HepG2 (cell line): ENCODE measurements around the gene GDF7. TPM values are rescaled to one million over a fixed set of nuclear protein-coding genes. Genes with fewer than 3 reads are reported as not detected.
A peak's percentile ranks its signal among the peaks of the same experiment; 100 is the strongest.

Source experiments
- ATAC-seq: fragments of 200-7000 bp; cut with Tn5 transposase; 3 replicates; pipeline ENCODE4 v1.9.1; 2020; ENCODE audit warnings: mild to moderate bottlenecking, moderate library complexity
- BruUV-seq: library from RNA; stranded (reverse); fragments of 400-500 nt; replicated peaks from 2 replicates; lab custom pipeline; 2021; lab: Mats Ljungman, UMichigan
- CTCF ChIA-PET: fragments of 300-600 bp; formaldehyde crosslinking; extraction: SDS; loops from one replicate; lab custom pipeline; 2021; ENCODE audit warnings: low total read pairs, inconsistent platforms, low intra/inter-chr PET ratio; lab: Yijun Ruan, JAX
- POLR2A ChIA-PET: fragments of 350-600 bp; sonication (Branson Sonifier 250); formaldehyde crosslinking; loops from one replicate; lab custom pipeline; 2020; ENCODE audit warnings: antibody characterized with exemption, inconsistent platforms; lab: Yijun Ruan, JAX
- DNase-seq: peaks from one replicate; pipeline ENCODE4 v3.0.0-alpha.2; 2015; ENCODE audit warnings: low spot score
- FAIRE-seq: peaks from 3 replicates; lab custom pipeline; 2011; peaks lifted over from hg19 to GRCh38; lab: Jason Lieb, UNC
- H2AFZ ChIP-seq: one replicate; pipeline ENCODE4 v1.6.1; 2011; ENCODE audit warnings: low read length, inconsistent platforms
- H3K27ac ChIP-seq: fragments of 300-600 bp; 3 replicates; pipeline ENCODE4 v1.8.0; 2011; ENCODE audit warnings: mixed run types, mild to moderate bottlenecking, mixed read lengths, low read length, inconsistent platforms; ENCODE audit not compliant: insufficient read depth; ENCODE audit errors: extremely low read length
- H3K27me3 ChIP-seq, 2 experiments: fragments of 200-600 bp in 1 of 2; 2 replicates in 1 of 2; 3 replicates in 1 of 2; pipeline versions ENCODE4 v1.6.0 to v1.8.0; 2011; ENCODE audit warnings: low read length in 2 of 2, mild to moderate bottlenecking in 2 of 2, moderate library complexity in 2 of 2, inconsistent platforms in 1 of 2; ENCODE audit not compliant: insufficient read depth in 2 of 2, control insufficient read depth in 1 of 2
- H3K36me3 ChIP-seq, 2 experiments: fragments of 200-600 bp in 1 of 2; replicated peaks in 1 of 2; 2 replicates in 1 of 2; 3 replicates in 1 of 2; pipeline versions ENCODE4 v1.5.1 to v1.8.0; 2011; ENCODE audit warnings: low read length in 2 of 2, inconsistent platforms in 1 of 2; ENCODE audit not compliant: insufficient read depth in 2 of 2, control insufficient read depth in 1 of 2
- H3K4me1 ChIP-seq: 2 replicates; pipeline ENCODE4 v1.5.1; 2012; ENCODE audit warnings: low read length, inconsistent platforms; ENCODE audit not compliant: insufficient read depth
- H3K4me2 ChIP-seq: 2 replicates; pipeline ENCODE4 v1.6.0; 2011; ENCODE audit warnings: low read depth, low read length, inconsistent platforms
- H3K4me3 ChIP-seq, 3 experiments: fragments of 200-600 bp in 1 of 3; sonication (generic), shearing (Covaris generic) in 1 of 3; replicated peaks in 1 of 3; 2 replicates each; pipeline ENCODE4 v1.5.1; 2011 to 2016; ENCODE audit warnings: low read length in 3 of 3, inconsistent platforms in 2 of 3, low read depth in 2 of 3, mild to moderate bottlenecking in 2 of 3, control low read depth in 1 of 3, mixed read lengths in 1 of 3; ENCODE audit not compliant: insufficient read depth in 1 of 3
- H3K79me2 ChIP-seq: one replicate; pipeline ENCODE4 v1.6.1; 2011; ENCODE audit warnings: low read length, inconsistent platforms; ENCODE audit not compliant: insufficient read depth
- H3K9ac ChIP-seq: 2 replicates; pipeline ENCODE4 v1.6.0; 2011; ENCODE audit warnings: mild to moderate bottlenecking, low read depth, low read length, inconsistent platforms; ENCODE audit not compliant: insufficient read depth
- H3K9me3 ChIP-seq: 2 replicates; pipeline ENCODE4 v1.5.1; 2012; ENCODE audit warnings: mild to moderate bottlenecking, low read length
- H4K20me1 ChIP-seq: 2 replicates; pipeline ENCODE4 v1.6.0; 2011; ENCODE audit warnings: inconsistent platforms, mild to moderate bottlenecking, low read length, moderate library complexity; ENCODE audit not compliant: insufficient read depth
- ARID2 ChIP-seq: sonication (generic); formaldehyde crosslinking; IDR thresholded peaks from 2 replicates; pipeline ENCODE4 v1.8.1; 2022; ENCODE audit warnings: mild to moderate bottlenecking, missing genetic modification reagents, borderline replicate concordance
- ATAD3A ChIP-seq: sonication (generic); formaldehyde crosslinking; IDR thresholded peaks from 2 replicates; pipeline ENCODE4 v1.4.0; 2020; ENCODE audit warnings: missing genetic modification reagents
- ATF7 ChIP-seq, 2 experiments: fragments of 450-650 bp in 1 of 2; sonication (generic) in 1 of 2; formaldehyde crosslinking in 1 of 2; IDR thresholded peaks; 2 replicates each; pipeline versions ENCODE4 v1.4.0 to v1.6.1; 2016 to 2020; ENCODE audit warnings: antibody characterized with exemption in 1 of 2, mild to moderate bottlenecking in 1 of 2, missing genetic modification reagents in 1 of 2
- CBFB ChIP-seq: sonication (generic); formaldehyde crosslinking; IDR thresholded peaks from 2 replicates; pipeline ENCODE4 v1.4.0; 2020; ENCODE audit warnings: missing genetic modification reagents
- EED ChIP-seq: sonication (generic); formaldehyde crosslinking; IDR thresholded peaks from 2 replicates; pipeline ENCODE4 v1.5.0; 2020; ENCODE audit warnings: mild to moderate bottlenecking, missing genetic modification reagents
- ERF ChIP-seq: IDR thresholded peaks from 2 replicates; pipeline ENCODE4 v1.6.1; 2018; ENCODE audit warnings: missing biosample characterization, missing genetic modification reagents
- GPN1 ChIP-seq: sonication (generic); formaldehyde crosslinking; IDR thresholded peaks from 2 replicates; pipeline ENCODE4 v1.5.1; 2020; ENCODE audit warnings: missing genetic modification reagents, borderline replicate concordance
- KDM5B ChIP-seq: sonication (generic); formaldehyde crosslinking; IDR thresholded peaks from 2 replicates; pipeline ENCODE4 v1.4.0; 2020; ENCODE audit warnings: missing genetic modification reagents, mild to moderate bottlenecking, borderline replicate concordance
- MEIS2 ChIP-seq: sonication (generic); formaldehyde crosslinking; IDR thresholded peaks from 2 replicates; pipeline ENCODE4 v1.9.0; 2021; ENCODE audit warnings: mild to moderate bottlenecking, missing genetic modification reagents
- SNAI1 ChIP-seq: sonication (generic); formaldehyde crosslinking; IDR thresholded peaks from 2 replicates; pipeline ENCODE4 v1.5.0; 2020; ENCODE audit warnings: mild to moderate bottlenecking, missing genetic modification reagents, borderline replicate concordance
- THAP11 ChIP-seq: IDR thresholded peaks from 2 replicates; pipeline ENCODE4 v1.6.1; 2016; ENCODE audit warnings: missing biosample characterization, missing genetic modification reagents
- ZBTB42 ChIP-seq: sonication (generic); formaldehyde crosslinking; IDR thresholded peaks from 2 replicates; pipeline ENCODE4 v1.5.0; 2020; ENCODE audit warnings: mild to moderate bottlenecking, missing genetic modification reagents
- ZMYM4 ChIP-seq: sonication (generic); formaldehyde crosslinking; IDR thresholded peaks from 2 replicates; pipeline ENCODE4 v1.8.1; 2023; ENCODE audit warnings: mild to moderate bottlenecking, missing genetic modification reagents
- ZNF160 ChIP-seq: sonication (generic); formaldehyde crosslinking; IDR thresholded peaks from 2 replicates; pipeline ENCODE4 v1.8.0; 2022; ENCODE audit warnings: mild to moderate bottlenecking, inconsistent platforms, missing genetic modification reagents
- ZNF225 ChIP-seq: sonication (generic); formaldehyde crosslinking; IDR thresholded peaks from 2 replicates; pipeline ENCODE4 v1.4.0; 2020; ENCODE audit warnings: mild to moderate bottlenecking, missing genetic modification reagents
- ZNF724P ChIP-seq: sonication (generic); formaldehyde crosslinking; IDR thresholded peaks from 2 replicates; pipeline ENCODE4 v1.8.0; 2022; ENCODE audit warnings: missing genetic modification reagents, borderline replicate concordance
- WGBS: methylation state at CpG from one replicate; pipeline ENCODE4 v1.1.6; 2017; ENCODE audit warnings: low lambda C conversion rate; 5-methylcytosine and 5-hydroxymethylcytosine counted together
- in situ Hi-C: cut with HindIII; loops from 2 replicates; pipeline ENCODE4 v1.10.0; 2017; ENCODE audit warnings: low pct_unique_long_range_greater_than_20kb; ENCODE audit not compliant: extremely low pct_ligation_motif_present
- intact Hi-C: fragments of 100-400 bp; cut with micrococcal nuclease; formaldehyde crosslinking; loops from one replicate; pipeline ENCODE4 v1.10.0; 2022; ENCODE audit not compliant: unreplicated experiment
- polyA plus RNA-seq, 8 experiments: library from polyadenylated mRNA; depleted of rRNA in 3 of 8; stranded (reverse) in 7 of 8; unstranded in 1 of 8; fragments of >200 nt; fragmentation: Illumina TruSeq in 4 of 8; extraction: Trizol in 4 of 8; gene quantifications; 2 replicates each; pipeline versions ENCODE4 v1.2.1 to v1.2.3, GENCODE V29; 2011 to 2016; ENCODE audit warnings: low read depth in 4 of 8, missing spikeins in 1 of 8, mixed read lengths in 1 of 8; ENCODE audit not compliant: insufficient read depth in 1 of 8
- total RNA-seq, 5 experiments: library from RNA; depleted of rRNA; stranded (reverse); fragments of >200 nt; fragmentation: Illumina TruSeq; extraction: Trizol; gene quantifications; 2 replicates each; pipeline ENCODE4 v1.2.3, GENCODE V29; 2016; ENCODE audit warnings: low read depth in 1 of 5
- TF ChIP-seq, protein P1 (sequence below): IDR thresholded peaks from 2 replicates; pipeline ENCODE4 v1.6.1; 2018; ENCODE audit warnings: missing genetic modification reagents, mild to moderate bottlenecking, missing compliant biosample characterization
- TF ChIP-seq, protein P2 (sequence below): sonication (generic); formaldehyde crosslinking; IDR thresholded peaks from 2 replicates; pipeline ENCODE4 v1.4.0; 2020; ENCODE audit warnings: mild to moderate bottlenecking, missing genetic modification reagents
- TF ChIP-seq, protein P3 (sequence below): IDR thresholded peaks from 2 replicates; pipeline ENCODE4 v1.6.1; 2016; ENCODE audit warnings: missing genetic modification reagents, missing compliant biosample characterization
- TF ChIP-seq, protein P4 (sequence below): sonication (generic); formaldehyde crosslinking; IDR thresholded peaks from 2 replicates; pipeline ENCODE4 v1.4.0; 2020; ENCODE audit warnings: missing genetic modification reagents, borderline replicate concordance

The GDF7 gene
- total and polyA plus RNA-seq, 2 of the 13 experiments (the other 11 are each of a cell fraction or from before 2014, with no cell fraction given) = 1.6 to 15.0 TPM

DNA sequence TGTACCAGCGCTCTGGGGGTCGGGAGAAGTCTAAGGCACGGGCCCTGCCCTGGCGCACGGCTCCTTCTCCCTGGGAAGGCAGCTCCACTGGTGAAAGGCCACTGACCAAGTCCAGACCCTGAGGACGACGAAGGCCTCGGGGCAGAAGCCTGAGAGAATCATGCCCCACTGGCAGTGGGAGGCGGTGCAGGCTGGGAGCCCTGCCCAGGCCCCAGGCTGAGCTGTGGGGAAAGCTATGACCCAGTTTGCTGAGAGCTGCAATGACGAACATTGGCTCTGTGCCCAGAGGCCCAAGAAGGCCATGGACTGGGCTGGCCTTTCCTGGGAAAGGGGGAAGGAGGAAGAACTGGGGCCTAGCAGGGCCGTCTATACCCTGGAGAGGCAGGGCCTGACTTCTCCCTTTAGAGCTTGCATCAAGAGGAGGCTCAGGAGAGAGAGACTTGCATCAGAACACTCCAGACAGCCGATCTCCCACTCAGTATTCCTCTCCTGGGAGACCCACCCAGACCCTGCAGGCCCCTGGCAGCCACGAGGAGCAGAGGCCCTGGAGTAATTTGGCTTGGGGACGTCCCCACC lies 49.0 kb upstream of the GDF7 start:
- H3K36me3 ChIP-seq = peaks cover 0 to 7% of the 10 kb centered on the region in 2 experiments; a peak in 3 of 5 replicates
- no TSS peak for BruUV-seq
- H3K79me2 ChIP-seq = no peaks in the 10 kb centered on the region
- peak overlapping the region; percentile 1; the same call in 1 of the 2 replicates for H3K4me2 ChIP-seq
- in situ Hi-C loops = no loop called here
- ChIA-PET CTCF (interaction anchor here (0.7 to 1.3 kb wide), 3 partner anchors 17 to 25 kb away, joined by 3 to 6 read pairs (median 6); no protein-coding TSS in a partner anchor), POLR2A (interaction anchor here (0.8 to 7.9 kb wide), 29 partner anchors 8 to 239 kb away, joined by 3 to 153 read pairs (median 6); partner anchors contain the start of genes HS1BP3 and RHOB)
- H4K20me1 ChIP-seq = no peaks in the 10 kb centered on the region
- peak; percentile 88 for FAIRE-seq
- peaks cover 63% of the 10 kb centered on the region for H3K4me1 ChIP-seq
- no peaks in the 10 kb centered on the region for H3K9me3 ChIP-seq
- DNase-seq = peak; percentile 94
- H2AFZ ChIP-seq = no peak overlapping the region
- H3K9ac ChIP-seq = peak overlapping the region; percentile 70
- WGBS = 46% methylated on average over 13 of the region's 14 CpGs
- no peak overlapping the region for H3K4me3 ChIP-seq
- peak overlapping the region; percentile 95 for H3K27ac ChIP-seq
- peak; percentile 92 for ATAC-seq
- H3K27me3 ChIP-seq = no peaks in the 10 kb centered on the region
- intact Hi-C loops = loop anchor here (1.0 kb wide), 1 partner anchor 39 kb away; no protein-coding TSS in a partner anchor
- TF ChIP-seq CBFB = no peak
- TF ChIP-seq, protein P1, sequence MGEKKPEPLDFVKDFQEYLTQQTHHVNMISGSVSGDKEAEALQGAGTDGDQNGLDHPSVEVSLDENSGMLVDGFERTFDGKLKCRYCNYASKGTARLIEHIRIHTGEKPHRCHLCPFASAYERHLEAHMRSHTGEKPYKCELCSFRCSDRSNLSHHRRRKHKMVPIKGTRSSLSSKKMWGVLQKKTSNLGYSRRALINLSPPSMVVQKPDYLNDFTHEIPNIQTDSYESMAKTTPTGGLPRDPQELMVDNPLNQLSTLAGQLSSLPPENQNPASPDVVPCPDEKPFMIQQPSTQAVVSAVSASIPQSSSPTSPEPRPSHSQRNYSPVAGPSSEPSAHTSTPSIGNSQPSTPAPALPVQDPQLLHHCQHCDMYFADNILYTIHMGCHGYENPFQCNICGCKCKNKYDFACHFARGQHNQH (CRISPR knock-in tag) = peak; percentile 77; the same call in 1 of the 2 replicates
- no peak for TF ChIP-seq SNAI1 (CRISPR knock-in tag)
- TF ChIP-seq ZMYM4 (CRISPR knock-in tag) = 0 out of 2 replicates have a peak, but pooled peaks have one; percentile 38
- TF ChIP-seq THAP11 (CRISPR knock-in tag) = peak; percentile 42; the same call in 1 of the 2 replicates
- no peak for TF ChIP-seq GPN1 (CRISPR knock-in tag)
- no peak for TF ChIP-seq ZNF225 (CRISPR knock-in tag)
- no peak for TF ChIP-seq EED (CRISPR knock-in tag)
- TF ChIP-seq ATAD3A (CRISPR knock-in tag) = no peak
- TF ChIP-seq ARID2 (CRISPR knock-in tag) = no peak
- no peak for TF ChIP-seq ATF7 (IDR thresholded peaks at IDR 0.05)
- TF ChIP-seq ATF7 (CRISPR knock-in tag; IDR thresholded peaks at IDR 0.05) = no peak
- TF ChIP-seq KDM5B (CRISPR knock-in tag) = no peak
- peak; percentile 67; the same call in 1 of the 2 replicates for TF ChIP-seq MEIS2 (CRISPR knock-in tag)
- TF ChIP-seq, protein P2, sequence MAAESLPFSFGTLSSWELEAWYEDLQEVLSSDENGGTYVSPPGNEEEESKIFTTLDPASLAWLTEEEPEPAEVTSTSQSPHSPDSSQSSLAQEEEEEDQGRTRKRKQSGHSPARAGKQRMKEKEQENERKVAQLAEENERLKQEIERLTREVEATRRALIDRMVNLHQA = no peak
- TF ChIP-seq ERF (CRISPR knock-in tag) = peak; percentile 73; the same call in 1 of the 2 replicates
- TF ChIP-seq, protein P3, sequence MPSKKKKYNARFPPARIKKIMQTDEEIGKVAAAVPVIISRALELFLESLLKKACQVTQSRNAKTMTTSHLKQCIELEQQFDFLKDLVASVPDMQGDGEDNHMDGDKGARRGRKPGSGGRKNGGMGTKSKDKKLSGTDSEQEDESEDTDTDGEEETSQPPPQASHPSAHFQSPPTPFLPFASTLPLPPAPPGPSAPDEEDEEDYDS (CRISPR knock-in tag) = peak; percentile 57
- 0 out of 2 replicates have a peak, but pooled peaks have one; percentile 63 for TF ChIP-seq ZNF160 (CRISPR knock-in tag)
- no peak for TF ChIP-seq ZNF724P (CRISPR knock-in tag)
- TF ChIP-seq, protein P4, sequence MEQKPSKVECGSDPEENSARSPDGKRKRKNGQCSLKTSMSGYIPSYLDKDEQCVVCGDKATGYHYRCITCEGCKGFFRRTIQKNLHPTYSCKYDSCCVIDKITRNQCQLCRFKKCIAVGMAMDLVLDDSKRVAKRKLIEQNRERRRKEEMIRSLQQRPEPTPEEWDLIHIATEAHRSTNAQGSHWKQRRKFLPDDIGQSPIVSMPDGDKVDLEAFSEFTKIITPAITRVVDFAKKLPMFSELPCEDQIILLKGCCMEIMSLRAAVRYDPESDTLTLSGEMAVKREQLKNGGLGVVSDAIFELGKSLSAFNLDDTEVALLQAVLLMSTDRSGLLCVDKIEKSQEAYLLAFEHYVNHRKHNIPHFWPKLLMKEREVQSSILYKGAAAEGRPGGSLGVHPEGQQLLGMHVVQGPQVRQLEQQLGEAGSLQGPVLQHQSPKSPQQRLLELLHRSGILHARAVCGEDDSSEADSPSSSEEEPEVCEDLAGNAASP (CRISPR knock-in tag) = peak; percentile 75; the same call in 1 of the 2 replicates
- no peak for TF ChIP-seq ZBTB42
